ENCODE measurements around the gene ST14. TPM values are rescaled to one million over a fixed set of nuclear protein-coding genes. Genes with fewer than 3 reads are reported as not detected.

ST14 gene
- total RNA-seq, 1 experiment from 2014 or later, result 0.30 TPM

DNA sequence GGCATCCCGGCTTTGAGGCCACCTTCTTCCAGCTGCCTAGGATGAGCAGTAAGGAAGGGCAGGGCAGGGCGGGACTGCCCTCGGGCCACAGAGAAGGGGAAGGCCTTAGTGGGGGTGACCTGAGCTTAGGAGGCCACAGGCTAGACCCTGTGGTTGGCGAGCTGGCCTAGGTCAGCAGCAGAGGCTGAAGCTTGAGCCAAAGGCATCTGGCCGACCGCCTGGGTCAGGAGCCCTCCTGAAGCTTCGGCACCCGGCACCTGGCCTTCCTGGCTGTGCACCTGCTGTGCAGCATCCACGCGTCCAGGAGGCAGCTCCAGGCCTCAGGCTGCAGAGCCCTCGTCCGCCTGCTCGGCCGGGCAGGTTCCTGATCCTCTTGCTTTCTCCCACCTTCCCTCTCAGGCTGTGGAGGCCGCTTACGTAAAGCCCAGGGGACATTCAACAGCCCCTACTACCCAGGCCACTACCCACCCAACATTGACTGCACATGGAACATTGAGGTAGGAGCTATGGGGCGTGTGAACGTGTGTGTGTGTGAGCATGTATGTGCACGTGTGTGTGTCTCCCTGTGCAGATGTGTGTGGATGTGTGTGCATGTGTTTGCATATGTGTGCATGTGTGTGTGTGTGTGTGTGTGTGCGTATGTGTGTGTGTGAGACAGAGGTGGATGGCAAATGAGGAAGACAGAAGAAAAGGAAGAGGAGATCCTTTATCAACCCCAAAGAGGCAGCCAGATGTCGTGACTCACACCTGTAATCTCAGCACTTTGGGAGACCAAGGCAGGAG is 34.9 kb downstream of the ST14 start:
- intact Hi-C loops (cut with micrococcal nuclease; ENCODE audit: unreplicated experiment), result no loop called here
- CTCF ChIA-PET, result interaction anchor here (0.7 kb wide), 1 partner anchor 18 kb away, joined by 3 read pairs; no protein-coding TSS in a partner anchor
- POLR2A ChIA-PET (ENCODE audit: low non-redundant PET), result no interaction called here
- Histone ChIP-seq H3K4me3 (ENCODE audit: low read depth, low read length, poor library complexity, severe bottlenecking) (no peak overlapping the region), H3K27ac (ENCODE audit: low read depth, low read length, poor library complexity, severe bottlenecking) (no peak overlapping the region), H3K36me3 (ENCODE audit: insufficient read depth, low read length, poor library complexity, severe bottlenecking) (no peaks in the 10 kb centered on the region), H3K9me3 (ENCODE audit: low read depth, low read length, poor library complexity, severe bottlenecking) (no peaks in the 10 kb centered on the region), H3K27me3 (replicated peaks; ENCODE audit: insufficient read depth, low read depth, low read length, poor library complexity) (no peaks in the 10 kb centered on the region), H3K4me1 (ENCODE audit: insufficient read depth, low read length, poor library complexity, severe bottlenecking) (peaks cover 16% of the 10 kb centered on the region)
- no TSS peak for BruUV-seq (replicated peaks)
- DNase-seq (ENCODE audit: low spot score), result no peak
- no peak for TF ChIP-seq EZH2 (IDR thresholded peaks at IDR 0.05; ENCODE audit: borderline replicate concordance, low read depth, low read length, poor library complexity, severe bottlenecking)
- no peak for TF ChIP-seq CTCF (conservative IDR thresholded peaks at IDR 0.05; ENCODE audit: low read depth, low read length)

- DNase-seq (ENCODE audit: low spot score), result no peak
- Histone ChIP-seq H3K36me3 (ENCODE audit: insufficient read depth, low read length, poor library complexity, severe bottlenecking) (no peaks in the 10 kb centered on the region), H3K4me1 (ENCODE audit: insufficient read depth, low read length, poor library complexity, severe bottlenecking) (no peaks in the 10 kb centered on the region), H3K27me3 (replicated peaks; ENCODE audit: insufficient read depth, low read depth, low read length, poor library complexity) (no peaks in the 10 kb centered on the region), H3K4me3 (ENCODE audit: low read depth, low read length, poor library complexity, severe bottlenecking) (no peak overlapping the region), H3K9me3 (ENCODE audit: low read depth, low read length, poor library complexity, severe bottlenecking) (no peaks in the 10 kb centered on the region), H3K27ac (ENCODE audit: low read depth, low read length, poor library complexity, severe bottlenecking) (no peak overlapping the region)
- TF ChIP-seq EZH2 (IDR thresholded peaks at IDR 0.05; ENCODE audit: borderline replicate concordance, low read depth, low read length, poor library complexity, severe bottlenecking) (no peak), CTCF (conservative IDR thresholded peaks at IDR 0.05; ENCODE audit: low read depth, low read length) (no peak)
- POLR2A ChIA-PET (ENCODE audit: low non-redundant PET), result no interaction called here
- BruUV-seq (replicated peaks), result no TSS peak
- intact Hi-C loops (cut with micrococcal nuclease; ENCODE audit: unreplicated experiment), result no loop called here
- CTCF ChIA-PET, result no interaction called here
Observed at GRCh38 chr11:130197386-130198035, 37.9 kb downstream of the ST14 start.

GRCh38 chr11:130198292-130198691 is 38.7 kb downstream of the ST14 start:
- no peak for TF ChIP-seq EZH2 (IDR thresholded peaks at IDR 0.05; ENCODE audit: borderline replicate concordance, low read depth, low read length, poor library complexity, severe bottlenecking)
- no peak for TF ChIP-seq CTCF (conservative IDR thresholded peaks at IDR 0.05; ENCODE audit: low read depth, low read length)
- no peaks in the 10 kb centered on the region for H3K36me3 ChIP-seq (ENCODE audit: insufficient read depth, low read length, poor library complexity, severe bottlenecking)
- POLR2A ChIA-PET (ENCODE audit: low non-redundant PET), result no interaction called here
- no peak overlapping the region for H3K27ac ChIP-seq (ENCODE audit: low read depth, low read length, poor library complexity, severe bottlenecking)
- intact Hi-C loops (cut with micrococcal nuclease; ENCODE audit: unreplicated experiment), result no loop called here
- no peaks in the 10 kb centered on the region for H3K27me3 ChIP-seq (replicated peaks; ENCODE audit: insufficient read depth, low read depth, low read length, poor library complexity)
- no peaks in the 10 kb centered on the region for H3K4me1 ChIP-seq (ENCODE audit: insufficient read depth, low read length, poor library complexity, severe bottlenecking)
- no TSS peak for BruUV-seq (replicated peaks)
- no peak overlapping the region for H3K4me3 ChIP-seq (ENCODE audit: low read depth, low read length, poor library complexity, severe bottlenecking)
- no peak for DNase-seq (ENCODE audit: low spot score)
- CTCF ChIA-PET, result no interaction called here
- H3K9me3 ChIP-seq (ENCODE audit: low read depth, low read length, poor library complexity, severe bottlenecking), result no peaks in the 10 kb centered on the region
